Measurements from ENCODE around the gene NCF2.

The NCF2 gene

DNA sequence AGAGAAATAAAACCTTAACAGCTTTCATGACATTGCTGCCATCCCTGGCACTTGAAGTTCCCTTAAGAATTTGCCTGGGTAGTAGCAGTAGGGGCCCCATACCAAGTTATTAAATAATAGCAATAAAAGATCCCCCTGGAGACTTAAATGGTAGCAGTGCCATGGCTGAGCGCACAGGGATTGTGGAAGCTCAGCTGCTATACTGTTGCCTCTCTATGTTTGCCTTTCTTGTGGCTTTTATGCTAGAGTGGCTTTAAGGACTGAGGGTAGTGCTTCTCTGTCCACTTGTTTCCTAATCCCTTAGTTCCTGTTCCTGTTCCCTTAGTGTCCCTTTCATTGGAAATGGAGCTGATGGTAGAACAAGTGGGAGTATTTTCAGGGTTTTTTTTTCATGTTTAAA lies 42.1 kb downstream of the NCF2 start:
- DNase-seq, result no peak

DNA sequence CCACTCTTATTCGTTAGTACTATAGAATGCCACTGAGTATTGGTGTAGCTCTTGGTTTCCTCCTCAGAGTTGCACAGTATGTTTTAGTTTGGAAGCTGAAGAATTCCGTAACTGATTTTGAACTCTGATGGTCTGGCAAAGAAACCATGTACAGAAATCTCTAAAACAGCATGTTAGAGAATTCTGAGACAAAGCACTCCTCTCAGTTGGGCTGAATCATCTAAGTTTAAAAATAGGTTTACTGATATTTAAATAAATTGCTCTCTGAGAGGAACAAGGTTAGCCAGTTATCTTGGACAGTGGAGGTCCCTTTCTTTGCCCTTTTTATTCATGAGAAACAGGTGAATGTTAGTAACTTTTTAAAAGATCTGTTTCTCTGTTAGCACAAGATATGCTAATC lies 43.8 kb downstream of the NCF2 start:
- no peak for DNase-seq

DNA sequence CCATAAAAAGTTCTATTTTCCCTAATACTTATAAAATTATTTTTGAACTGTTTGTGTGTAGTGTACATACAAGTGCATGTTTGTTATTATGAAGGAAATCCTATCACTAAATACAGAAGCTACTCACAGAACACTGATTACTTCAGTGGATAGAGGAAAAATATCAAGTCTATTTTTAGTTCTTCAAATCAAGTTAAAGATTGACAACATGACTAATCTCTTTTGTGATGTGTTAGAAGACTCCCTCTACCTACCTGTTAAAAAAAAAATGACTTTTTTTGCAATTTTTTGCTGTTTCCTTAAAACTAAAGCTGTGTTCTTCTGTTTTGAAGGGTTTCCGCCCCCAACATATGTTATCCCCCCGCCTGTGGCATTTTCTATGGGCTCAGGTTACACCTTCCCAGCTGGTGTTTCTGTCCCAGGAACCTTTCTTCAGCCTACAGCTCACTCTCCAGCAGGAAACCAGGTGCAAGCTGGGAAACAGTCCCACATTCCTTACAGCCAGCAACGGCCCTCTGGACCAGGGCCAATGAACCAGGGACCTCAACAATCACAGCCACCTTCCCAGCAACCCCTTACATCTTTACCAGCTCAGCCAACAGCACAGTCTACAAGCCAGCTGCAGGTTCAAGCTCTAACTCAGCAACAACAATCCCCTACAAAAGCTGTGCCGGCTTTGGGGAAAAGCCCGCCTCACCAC lies 45.5 kb downstream of the NCF2 start:
- no peak for DNase-seq

DNA sequence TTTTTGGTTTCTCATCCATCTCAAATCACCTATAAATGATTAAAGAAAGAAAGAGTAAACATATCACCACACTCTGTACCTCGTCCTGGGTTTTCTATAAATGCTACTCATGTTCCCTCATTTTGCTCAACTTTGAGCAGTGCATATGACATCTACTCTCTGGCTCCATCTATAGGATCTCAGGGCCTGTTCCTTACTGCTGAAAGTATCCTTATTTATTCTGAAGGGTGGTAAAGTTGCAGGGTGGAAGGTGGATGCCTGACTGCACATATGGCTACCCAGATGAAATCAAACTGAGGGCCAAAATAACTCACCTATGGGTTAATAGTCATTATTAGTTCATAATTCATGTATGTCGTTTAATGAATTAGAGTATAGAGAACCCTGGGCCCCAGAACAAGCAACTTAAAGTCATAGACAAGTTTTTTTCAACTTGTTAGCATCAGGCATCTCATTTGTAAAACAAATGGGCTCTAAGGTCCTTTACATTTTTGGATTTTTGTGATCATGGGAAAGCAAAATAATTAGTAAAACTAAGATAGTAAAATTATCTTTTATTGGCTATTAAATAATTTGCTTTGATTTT lies 46.5 kb downstream of the NCF2 start:
- peak; percentile 22 for DNase-seq

DNA sequence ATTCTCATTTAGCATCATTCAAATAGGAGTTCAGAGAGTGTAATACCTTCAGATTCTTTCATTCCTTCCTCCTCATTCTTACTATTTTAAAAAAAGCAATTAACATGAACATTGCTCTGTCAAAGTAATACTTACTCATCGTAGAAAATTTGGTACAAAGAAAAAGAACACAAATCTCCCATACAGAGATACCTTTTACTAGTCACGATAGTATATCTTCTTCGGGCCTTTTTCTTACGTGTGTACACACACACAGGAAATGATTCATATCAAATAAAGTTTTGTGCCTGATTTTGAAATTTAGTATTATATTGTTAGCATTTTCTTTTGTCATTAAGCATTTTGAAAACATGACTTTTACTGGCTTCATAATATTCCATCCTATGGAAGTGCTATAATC lies 52.9 kb downstream of the NCF2 start:
- DNase-seq, result no peak

DNA sequence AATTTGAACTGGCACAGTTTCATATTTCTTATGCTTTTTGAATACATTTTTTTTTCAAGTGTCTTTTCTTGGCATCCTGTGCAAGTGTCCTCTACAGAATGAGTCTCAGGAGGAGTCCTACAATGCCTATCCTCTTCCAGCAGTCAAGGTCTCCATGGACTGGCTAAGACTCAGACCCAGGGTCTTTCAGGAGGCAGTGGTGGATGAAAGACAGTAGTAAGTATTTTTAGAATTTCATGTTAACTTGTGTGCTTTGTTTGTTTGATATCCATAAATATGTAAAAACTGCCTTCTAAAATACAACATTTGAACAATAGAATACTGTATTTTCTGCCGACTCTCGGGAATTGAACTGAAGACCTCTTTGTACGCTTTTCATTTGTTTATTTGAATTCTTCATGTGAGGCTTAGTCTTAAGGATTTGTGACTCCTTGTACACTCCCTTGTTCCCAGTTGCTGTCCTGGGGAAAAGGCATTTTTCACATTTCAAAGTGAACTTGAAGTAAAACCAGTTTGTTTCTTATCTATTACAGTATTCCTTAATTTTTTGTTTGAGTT lies 56.6 kb downstream of the NCF2 start:
- DNase-seq, result no peak

DNA sequence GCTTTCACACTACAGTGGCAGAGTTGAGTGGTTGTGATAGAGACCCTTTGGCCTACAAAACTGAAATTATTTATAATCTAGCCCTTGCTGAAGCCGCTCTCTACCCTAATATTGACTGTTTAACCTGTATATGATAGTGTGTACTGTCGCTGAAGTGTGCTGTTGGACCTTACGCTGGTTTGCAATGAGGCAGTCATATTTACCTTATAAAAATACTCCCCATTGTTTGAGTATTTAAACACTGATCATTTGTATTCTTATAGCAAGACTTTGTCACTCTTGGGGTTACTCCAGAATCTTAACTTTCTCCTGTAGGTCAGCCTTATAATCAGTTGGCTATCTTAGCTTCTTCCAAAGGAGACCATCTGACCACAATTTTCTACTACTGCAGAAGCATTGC lies 61.7 kb downstream of the NCF2 start:
- DNase-seq, result no peak

DNA sequence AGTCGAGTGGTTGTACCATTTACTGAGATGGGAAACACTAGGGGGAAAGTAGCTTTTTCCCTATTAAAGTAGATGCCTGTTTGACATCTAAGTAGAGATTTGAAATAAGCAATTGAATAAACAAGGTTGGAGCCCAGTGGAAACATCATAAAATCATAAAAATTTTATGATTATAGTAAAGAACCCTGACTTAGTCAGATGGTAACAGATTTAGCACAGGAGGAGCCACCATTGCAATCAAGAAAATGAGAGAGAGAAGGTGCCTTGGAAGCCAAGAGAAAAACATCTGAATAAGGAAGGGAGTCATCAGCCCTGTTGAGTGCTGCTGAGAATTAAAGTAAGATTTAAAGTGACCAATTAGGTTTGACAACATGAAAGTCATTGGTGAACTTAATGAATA lies 68.2 kb downstream of the NCF2 start:
- no peak for DNase-seq

DNA sequence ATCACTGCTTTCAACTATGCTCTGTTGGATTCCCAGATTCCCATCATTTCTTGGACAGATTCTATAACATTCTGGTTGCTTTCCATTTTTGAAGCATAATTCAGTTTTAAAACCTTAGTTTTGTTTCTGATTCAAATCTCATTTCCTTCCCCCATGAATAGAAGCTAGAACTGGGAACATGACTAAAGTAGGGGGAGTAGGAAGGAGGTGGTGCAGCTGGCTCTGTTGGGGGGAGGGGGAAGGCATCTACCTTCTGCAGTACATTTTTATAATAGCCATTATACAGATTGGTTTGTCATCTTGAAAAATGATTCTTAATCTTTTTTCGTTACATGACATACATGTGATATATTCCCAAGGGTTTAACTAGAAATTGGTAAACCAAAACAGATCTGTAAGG lies 69.9 kb downstream of the NCF2 start:
- DNase-seq, result no peak

DNA sequence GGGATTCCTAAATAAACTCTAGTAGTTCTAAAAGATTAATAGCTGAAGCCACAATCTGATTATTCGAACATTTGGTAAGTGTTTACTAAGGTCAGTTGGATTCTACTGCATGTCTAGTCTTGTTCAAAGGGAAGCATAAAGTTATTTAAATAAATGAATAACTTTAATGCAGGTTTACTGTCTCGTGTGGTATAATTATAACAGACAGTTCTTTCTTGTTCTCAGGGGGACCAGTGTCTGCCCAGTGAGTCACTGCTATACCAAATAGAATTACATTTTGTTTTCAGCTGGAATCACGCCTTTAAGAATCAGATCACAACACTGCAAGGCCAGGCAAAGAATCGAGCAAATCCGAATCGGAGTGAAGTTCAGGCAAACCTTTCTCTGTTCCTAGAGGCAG lies 72.9 kb downstream of the NCF2 start:
- no peak for DNase-seq

DNA sequence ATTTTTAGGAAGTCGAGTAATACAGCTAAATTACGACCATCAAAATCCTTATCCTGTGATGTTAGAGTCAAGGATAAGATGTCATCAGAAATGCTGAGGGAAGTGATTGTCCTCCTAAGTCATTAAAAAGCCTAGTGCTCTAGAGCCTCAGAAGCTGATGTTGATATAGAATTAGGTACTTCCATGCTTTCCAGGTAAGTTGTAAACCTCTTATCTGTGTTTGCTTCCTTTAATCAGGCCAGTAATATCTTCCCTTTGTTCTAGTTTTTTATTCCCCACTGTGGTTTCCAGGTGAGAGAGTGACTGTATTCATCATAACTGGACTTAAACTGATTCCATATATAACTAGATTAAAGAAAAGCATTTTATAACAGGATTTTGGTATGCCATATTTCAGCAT lies 73.5 kb downstream of the NCF2 start:
- no peak for DNase-seq

DNA sequence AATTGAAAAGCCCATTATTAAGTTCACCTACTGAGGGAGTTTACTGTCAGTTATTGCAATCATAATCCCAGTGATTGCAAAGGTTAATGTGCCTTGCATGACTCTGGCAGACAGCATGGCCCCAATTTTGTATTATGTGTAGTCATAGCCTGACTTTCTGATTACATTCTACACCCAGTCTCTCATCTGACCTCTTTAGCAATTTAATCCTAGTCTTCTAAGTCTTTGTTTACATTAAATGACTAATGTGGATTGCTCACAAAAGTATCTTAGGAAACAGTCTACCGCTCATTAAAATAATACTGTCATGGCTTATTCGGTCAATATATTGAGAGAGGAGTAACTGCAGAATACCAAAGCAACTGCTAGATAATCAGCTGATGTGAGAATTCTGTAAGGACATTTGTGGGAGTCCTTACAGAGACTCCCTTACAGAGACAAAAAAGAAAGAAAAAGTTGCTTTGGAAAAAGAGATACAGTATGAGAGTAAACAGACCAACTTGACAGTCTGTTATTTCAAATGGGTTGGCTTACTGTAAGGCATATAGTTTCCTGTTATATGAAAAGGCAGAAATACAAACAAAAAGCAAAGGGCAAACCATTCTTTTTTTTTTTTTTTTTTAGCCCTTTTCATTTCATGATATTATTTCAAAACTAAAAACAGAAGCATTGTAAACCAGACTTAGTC lies 75.1 kb downstream of the NCF2 start:
- no peak for DNase-seq

DNA sequence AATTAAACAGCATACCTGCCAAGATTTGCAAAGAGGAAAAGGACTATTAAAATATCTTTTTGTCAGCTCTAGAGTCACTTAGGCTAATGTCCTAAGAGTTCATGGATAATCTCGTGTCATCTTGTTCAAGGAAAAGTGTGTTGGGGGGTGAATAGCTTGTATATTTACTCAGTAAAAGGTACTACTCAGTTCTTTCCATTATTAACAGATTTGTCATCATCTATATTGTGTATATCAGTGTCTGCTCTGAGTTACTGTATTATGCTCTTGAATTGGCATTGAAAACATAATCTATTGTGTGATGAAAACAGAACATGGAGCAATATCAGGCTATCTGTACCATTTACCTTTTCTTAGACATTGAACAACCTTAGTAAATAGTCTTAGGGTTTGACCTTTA lies 76.0 kb downstream of the NCF2 start:
- DNase-seq, result no peak

DNA sequence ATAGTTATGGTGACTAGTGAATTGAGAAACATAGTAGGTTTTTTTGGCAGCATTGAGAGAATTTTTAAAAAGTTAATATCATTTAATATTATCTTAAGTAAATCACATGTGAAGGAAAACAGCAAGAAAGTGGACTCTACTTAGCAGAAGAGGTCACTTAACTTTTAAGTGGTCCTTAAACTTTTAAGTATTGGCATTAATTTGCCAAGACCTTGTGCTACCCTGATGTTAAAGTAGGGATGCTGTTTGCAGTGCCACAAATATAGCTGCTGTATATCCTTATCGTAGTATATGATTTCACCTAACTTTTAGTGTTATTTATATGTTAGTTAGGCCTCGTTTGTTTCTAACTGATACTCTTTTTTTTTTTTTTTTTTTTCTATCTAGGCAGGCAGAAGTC lies 77.8 kb downstream of the NCF2 start:
- DNase-seq, result no peak

DNA sequence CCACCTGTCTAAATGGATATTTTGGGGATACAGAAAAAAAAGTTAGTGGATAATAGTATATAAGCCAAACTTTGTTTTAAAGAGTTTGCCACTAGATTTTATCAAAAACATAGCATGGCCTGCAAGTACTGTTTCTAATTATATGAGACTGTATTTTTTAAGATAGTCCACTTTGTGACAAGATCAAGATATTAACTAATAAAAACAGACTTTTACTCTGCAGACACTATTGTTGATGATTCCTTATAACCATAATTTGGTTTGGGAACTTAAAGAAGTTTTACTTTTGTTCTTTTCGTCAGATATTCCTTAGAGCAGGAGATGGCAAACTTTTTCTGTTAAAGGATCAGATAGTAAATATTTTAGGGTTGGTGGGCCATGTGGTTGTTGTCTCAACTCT lies 81.6 kb downstream of the NCF2 start:
- DNase-seq, result no peak

DNA sequence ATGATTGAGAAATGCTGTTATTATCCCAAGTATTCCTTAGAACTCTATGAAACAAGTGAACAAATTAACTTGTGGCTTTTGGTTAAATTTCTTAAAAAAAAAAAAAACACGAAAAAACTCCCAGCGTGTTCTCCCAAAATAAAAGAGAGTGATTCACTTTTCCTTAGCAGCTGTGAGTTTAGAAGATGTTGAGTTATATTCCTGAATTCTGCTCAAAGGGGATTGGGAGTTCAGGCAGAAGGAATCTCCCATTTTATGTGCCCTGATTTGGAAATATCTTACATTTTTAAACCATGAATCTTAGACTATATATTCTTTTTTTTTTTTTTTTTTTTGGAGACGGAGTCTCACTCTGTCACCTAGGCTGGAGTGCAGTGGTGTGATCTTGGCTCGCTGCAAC lies 83.7 kb downstream of the NCF2 start:
- no peak for DNase-seq

All from CD4-positive, alpha-beta T cell treated with Interleukin-6 for 4 hours (primary cell).